GM18520 (cell line): ENCODE measurements around the gene GRID2.

ENCODE experiments used
- ATAC-seq: cut with Tn5 transposase; IDR thresholded peaks from one replicate; pipeline ENCODE4 v1.9.1; 2021; ENCODE audit not compliant: unreplicated experiment

Gene GRID2

DNA sequence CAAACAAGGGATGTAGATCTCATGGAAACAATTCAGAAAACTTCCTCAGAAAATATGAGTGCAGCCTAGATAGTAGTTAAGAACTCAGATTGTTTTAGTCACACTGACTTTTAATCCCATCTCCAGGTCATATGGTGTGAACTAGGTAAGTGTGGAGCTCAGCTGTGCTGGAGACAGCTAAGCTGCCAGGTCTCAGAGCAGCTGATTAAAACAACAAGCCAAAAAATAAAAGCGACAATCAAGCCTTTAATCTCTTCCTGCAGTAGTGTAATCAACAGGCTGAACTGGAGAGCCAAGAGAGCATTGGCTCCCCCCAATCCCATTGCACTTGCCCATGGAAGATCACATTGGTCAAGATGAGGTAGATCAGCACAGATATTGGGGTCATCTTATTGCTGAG lies 1426.5 kb downstream of the GRID2 start:
- ATAC-seq, result no peak

- ATAC-seq, result no peak
Measured at GRCh38 chr4:93730760-93731159, 1427.0 kb downstream of the GRID2 start.

DNA sequence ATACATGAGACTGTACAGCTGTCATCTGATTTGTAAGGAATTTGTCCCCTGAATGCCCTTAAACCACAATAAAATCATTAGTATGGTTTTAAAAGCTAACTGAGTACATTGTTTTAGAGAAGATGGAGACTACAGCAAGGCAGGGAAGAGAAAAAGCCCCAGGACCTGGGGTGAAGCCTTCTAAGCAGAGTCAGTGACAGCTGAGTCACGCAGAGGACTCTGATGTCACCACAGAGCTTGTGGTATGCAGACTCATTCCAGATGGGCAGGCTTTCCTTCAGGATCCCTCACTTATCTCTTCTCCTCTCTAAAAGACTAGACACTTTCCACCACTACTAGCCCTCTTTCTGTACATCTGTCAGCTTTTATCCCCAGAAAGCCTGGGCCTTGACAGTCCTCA lies 1427.7 kb downstream of the GRID2 start:
- no peak for ATAC-seq

DNA sequence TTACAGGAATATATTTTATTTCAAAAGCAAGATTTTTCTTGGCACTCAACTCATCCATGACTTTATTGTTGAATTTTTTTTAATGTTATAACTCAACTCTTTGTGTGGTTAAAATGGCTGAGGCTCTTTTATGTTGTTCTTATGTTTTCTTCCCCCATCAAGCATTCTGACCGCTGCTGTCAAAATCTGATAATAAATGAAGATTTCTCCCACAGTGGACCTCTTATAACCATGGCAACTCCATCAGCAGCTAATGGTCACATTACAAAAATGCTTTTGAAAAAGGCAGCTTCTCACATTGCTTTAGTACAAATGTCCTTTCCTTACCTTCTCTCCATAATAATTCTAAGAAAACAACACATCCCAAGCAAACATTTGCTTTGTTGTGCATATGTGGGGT lies 1428.7 kb downstream of the GRID2 start:
- no peak for ATAC-seq

- ATAC-seq, result no peak
Measured at GRCh38 chr4:93740890-93741289, 1437.1 kb downstream of the GRID2 start.

DNA sequence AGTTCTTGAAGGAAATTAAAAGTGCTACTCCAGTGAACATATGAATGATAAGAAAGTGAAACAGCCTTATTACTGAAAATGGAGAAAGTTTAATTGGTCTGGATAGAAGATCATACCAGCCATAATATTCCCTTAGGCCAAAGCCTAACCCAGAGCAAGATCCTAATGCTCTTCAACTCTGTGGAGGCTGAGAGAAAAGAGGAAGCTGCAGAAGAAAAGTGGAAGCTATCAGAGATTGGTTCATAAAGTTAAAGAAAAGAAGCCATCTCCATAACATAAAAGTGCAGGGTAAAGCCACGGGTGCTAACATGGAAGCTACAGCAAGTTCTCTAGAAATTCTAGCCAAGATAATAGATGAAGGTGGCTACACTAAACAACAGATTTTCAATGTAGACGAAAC lies 1439.3 kb downstream of the GRID2 start:
- no peak for ATAC-seq

- no peak for ATAC-seq
Measured at GRCh38 chr4:93743635-93744034, 1439.9 kb downstream of the GRID2 start.

GRCh38 chr4:93744961-93745360 lies 1441.2 kb downstream of the GRID2 start:
- no peak for ATAC-seq

DNA sequence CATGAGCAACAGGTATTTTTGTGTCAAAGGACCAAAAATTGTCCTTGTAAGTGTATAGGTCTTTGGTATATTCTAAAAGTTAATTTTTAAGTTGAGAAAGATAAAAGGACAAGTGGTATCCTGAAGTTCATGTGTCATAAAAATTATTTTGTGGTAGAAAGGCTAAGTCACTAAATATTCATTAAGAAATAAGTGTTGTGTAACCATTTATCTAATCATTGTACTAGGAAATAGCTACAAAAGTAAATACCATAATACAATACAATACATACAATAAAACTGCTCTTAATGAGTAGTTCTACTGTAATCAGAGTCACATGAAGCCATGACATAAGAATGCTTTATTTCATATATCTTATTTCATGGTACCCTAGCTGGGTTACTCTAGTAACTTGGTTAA lies 1442.3 kb downstream of the GRID2 start:
- no peak for ATAC-seq

DNA sequence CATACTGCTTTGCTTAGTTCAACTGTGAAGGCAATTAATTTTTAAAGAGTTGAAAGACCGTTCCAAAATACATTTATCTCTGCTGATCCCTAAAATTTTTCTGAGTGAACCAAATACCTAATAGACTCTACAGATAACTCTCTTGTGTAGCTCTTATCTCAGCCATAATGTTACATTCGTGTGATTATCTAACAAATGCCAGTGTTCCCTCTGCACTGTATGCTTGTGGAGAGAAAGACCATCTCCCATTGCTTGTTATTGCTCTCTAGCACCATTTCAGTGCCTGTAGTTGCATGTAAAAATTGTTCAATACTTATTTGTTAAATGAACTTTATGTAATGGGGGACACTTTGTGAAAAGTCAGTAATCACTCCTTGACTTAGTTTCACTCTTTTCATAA lies 1443.5 kb downstream of the GRID2 start:
- ATAC-seq, result no peak

- peak; percentile 6 for ATAC-seq
Measured at GRCh38 chr4:93748373-93749291, 1444.9 kb downstream of the GRID2 start.

GRCh38 chr4:93749292-93749761 lies 1445.6 kb downstream of the GRID2 start:
- peak; percentile 89 for ATAC-seq

- no peak for ATAC-seq
Measured at GRCh38 chr4:93751411-93751810, 1447.6 kb downstream of the GRID2 start.

- no peak for ATAC-seq
Measured at GRCh38 chr4:93756101-93756500, 1452.3 kb downstream of the GRID2 start.

GRCh38 chr4:93759506-93759905 lies 1455.7 kb downstream of the GRID2 start:
- ATAC-seq, result no peak

GRCh38 chr4:93760284-93760683 lies 1456.5 kb downstream of the GRID2 start:
- no peak for ATAC-seq

- no peak for ATAC-seq
Measured at GRCh38 chr4:93761286-93761685, 1457.5 kb downstream of the GRID2 start.

DNA sequence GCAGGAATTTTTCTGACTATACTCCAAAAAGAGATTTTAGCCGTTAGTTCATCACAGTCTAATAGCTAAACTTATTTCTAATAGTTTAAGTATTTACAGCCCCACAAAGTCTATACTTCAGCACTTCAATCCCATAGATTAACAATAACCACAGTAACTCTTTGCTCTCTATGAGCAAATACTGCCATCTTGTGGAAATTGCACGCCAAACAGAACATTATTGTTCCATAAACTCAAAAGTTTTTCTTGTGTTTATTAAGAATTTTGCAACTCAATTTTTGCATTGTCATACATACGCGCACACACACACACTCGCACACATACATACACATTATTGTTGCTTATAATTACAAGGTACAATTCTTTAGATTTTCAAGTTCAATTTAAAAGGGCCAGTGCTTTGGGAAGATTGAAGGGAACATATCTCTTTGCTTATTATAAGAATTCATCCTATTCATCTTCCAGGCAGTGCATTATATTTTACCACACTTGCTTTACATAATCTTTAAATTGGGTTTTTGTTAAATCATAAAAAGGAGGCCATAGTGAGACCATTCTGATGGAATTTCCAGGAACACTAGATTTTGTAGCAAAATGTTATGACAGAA lies 1461.0 kb downstream of the GRID2 start:
- no peak for ATAC-seq

DNA sequence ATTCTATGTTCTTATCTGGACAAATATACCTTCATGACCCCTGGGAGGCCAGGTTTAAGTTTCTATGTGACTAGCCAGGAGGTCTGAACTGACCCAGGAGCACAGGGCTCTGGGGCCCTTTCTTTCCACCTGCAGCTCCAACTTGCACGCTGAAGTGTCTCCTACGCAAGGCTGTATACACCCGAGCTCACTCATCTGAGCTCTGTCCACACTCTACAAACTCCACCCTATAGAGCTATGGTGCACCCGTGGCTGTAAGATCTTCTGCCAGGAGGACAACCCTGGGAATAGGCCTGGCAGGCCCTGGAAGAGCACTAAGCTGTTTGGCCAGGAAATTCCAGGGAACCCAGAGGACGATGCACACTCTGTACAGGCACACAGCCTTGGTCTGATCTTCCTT lies 1464.2 kb downstream of the GRID2 start:
- no peak for ATAC-seq

DNA sequence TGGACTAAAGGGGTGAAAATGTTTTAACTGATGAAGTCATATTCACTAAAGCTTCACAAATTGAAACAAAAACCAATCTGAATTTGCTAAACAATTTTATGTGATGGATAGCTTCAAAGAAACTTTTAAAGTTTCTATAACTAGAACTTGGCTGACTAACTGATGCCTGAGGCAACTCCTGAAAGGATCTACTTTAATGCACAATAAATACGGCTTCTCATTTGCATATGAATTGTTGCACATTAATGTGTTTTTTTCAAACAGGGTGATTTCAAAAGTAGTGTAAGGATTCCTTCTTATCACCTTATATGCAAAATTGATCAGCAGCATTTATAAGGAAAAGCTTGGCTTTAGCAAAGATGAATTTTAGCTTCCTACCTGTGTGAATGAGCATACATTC lies 1466.4 kb downstream of the GRID2 start:
- ATAC-seq, result no peak

DNA sequence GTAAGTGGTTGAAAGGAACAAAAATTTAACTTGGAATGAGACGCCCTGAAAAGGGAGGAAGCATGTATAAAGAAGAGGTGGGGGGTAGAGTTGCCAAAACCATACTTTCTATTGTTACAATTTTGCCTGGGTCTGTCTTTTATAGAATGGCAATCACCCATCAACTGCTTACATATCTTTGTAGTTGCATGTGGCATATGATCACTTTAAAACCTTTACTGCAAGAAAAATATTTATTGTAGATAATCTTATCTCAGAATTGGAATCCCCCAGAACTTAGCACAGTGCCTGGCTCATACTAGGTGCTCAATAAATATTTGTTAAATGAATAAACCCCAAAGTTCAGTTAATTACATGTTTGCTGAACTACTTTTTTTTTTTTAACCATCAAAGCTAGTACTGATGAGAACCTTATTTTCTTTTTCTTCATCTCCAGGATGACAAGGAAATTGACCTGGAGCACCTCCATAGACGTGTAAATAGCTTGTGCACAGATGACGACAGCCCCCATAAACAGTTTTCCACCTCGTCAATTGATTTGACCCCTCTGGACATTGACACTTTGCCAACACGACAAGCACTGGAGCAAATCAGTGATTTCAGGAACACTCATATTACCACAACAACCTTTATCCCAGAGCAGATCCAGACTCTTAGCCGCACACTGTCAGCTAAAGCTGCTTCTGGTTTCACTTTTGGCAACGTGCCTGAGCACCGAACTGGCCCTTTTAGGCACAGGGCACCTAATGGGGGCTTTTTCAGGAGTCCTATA lies 1468.1 kb downstream of the GRID2 start:
- no peak for ATAC-seq

DNA sequence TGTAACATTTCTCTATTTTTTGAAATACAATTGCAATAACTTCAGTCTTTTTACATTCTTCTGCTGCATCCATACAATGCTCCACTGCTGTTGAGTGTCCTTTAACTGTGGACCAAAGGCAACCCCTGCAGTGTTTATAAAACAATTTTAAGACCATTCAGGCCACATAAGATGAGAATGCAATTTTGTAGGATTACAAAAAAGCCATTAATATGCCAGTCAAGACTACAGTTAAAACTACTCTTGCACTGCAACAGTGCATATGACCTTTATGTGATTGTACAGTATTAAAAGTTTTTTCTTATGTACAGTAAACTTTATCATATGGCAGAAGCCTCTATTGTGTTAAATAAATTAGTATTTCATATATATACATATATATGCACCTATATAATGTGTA lies 1469.1 kb downstream of the GRID2 start:
- ATAC-seq, result no peak
